ENCODE results near the gene ARHGAP45.
A peak's percentile ranks its signal among the peaks of the same experiment; 100 is the strongest.
"Not testable (repeated sequence)": the region's sequence is repeated elsewhere in the genome, so short reads cannot be mapped to it uniquely, and the experiment has no call there.

Gene ARHGAP45

DNA sequence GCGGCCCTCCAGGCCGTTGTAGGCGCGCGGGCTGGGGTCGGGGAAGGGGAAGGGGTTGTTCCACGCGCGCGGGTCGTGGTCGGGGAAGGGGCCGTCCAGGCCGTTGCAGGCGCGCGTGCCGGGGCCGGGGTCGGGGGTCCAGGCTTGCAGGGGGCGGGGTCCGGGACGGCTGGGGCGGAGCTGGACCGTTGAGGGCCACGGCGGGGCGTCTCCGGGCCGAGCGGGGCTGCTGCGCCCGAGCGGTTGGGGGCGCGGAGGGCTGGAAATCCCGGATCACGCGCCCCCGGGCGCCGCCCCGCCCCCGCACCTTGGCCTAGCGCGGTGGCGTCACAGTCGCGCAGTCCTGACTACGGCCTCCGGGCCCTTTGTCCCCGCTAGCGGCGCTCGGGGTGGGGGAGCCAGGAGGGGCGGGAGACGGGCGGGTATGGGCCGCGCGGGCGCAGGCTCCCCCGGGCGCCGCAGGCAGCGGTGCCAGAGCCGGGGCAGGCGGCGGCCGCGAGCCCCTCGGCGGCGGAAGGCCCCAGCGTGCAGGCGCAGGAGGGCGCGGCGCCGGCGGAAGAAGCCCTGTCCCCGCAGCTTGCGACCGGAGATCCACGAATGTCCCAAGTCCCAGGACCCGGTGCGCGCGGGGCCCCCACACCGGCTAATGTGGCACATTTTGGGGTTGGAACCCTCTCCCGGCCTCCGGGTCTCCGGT, 37.5 kb downstream of the ARHGAP45 start:
- peak; percentile 52 to 61 for DNase-seq (ENCODE audit: low read depth in 2 of 2)

DNA sequence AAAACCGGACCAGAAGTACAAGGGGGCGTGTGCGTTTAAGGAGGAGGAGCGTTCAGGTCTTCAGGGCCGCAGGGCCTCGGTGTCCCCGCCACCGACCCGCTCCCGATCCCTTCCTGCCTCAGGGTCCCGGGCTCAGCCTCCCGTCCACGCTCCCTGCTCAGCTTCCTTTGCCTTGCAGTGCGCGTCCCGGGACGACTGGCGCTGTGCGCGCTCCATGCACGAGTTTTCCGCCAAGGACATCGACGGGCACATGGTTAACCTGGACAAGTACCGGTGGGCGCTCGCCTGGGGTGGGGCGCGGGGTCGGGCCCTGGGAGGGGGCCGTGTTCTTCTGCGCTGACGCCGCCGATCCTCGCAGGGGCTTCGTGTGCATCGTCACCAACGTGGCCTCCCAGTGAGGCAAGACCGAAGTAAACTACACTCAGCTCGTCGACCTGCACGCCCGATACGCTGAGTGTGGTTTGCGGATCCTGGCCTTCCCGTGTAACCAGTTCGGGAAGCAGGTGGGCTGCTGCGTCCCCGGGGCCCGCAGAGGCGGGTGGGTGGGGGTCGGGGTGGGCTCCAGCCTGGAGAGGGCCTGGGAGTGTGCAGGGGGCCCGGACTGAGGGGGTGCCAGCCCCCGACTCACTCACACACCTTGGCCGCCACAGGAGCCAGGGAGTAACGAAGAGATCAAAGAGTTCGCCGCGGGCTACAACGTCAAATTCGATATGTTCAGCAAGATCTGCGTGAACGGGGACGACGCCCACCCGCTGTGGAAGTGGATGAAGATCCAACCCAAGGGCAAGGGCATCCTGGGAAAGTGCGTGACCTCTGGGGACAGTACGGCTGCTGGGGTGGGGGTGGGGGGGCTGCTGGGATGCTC, 38.3 kb downstream of the ARHGAP45 start:
- no peak for DNase-seq (ENCODE audit: low read depth in 2 of 2)

DNA sequence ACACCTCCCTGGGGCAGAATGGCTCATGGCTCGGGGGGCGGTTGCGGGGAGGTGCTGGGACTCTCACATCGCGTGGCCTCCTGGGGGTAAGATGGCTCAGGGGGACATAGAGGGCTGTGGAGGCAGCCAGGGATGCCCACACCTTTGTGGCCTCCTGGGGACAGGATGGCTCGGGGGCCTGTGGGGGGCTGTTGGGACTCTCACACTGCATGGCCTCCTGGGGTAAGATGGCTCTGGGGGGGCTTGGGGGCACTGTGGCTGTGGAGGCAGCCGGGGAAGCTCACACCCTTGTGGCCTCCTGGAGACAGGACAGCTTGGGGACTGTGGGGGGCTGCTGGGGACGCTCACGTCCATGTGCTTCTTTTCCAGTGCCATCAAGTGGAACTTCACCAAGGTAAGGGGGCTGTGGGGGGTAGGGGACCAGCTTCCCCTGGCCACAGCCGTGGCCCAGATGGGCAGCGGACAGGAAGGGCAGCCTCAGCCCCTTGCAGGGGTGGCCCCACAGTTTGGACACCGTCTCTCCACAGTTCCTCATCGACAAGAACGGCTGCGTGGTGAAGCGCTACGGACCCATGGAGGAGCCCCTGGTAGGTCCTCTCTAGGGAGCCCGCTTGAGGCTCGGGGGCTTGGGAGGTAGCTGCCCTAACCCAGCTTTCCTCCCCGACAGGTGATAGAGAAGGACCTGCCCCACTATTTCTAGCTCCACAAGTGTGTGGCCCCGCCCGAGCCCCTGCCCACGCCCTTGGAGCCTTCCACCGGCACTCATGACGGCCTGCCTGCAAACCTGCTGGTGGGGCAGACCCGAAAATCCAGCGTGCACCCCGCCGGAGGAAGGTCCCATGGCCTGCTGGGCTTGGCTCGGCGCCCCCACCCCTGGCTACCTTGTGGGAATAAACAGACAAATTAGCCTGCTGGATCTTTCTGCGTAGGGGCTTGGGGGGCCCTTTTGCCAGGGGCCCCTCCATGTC, 39.2 kb downstream of the ARHGAP45 start:
- DNase-seq (ENCODE audit: low read depth in 2 of 2), result no peak

DNA sequence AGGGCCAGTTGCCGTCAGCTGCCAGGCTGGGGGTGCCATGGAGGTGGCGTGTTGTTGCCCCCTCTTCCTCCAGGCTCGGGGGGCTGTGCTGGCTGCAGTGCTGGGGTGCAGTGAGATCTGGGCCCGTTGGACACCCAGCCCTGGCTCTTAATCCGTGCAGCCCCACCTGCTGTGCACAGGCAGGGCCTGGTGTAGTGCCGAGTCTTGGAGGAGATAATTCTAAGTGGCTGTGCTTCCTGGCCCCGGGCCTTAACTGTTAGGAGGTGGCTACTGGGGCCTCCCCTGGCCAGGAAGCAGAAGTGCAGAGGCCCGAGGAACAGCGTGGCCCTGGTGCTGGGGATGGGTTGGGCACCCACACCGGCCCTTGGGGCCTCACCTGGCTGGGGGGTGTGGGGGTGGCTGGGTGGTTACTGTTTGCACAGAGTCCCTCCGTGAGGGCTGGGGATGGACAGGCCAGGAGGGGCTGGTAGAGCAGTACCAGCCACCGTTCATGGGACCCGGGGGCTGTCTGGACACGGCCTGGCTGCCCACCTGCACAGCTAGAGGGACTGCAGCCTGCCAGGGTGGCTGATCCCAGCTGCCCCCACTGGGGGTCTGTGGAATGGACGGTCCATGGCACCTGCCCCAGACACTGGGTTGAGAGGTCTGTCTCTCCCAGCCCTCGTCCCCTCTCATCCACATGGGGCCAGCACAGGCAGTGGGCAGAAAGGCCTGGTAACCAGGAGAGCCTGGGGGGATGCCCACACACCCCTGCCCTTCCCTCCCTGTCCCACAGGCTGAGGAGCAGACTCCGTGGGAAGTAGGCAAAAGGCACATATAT, 40.1 kb downstream of the ARHGAP45 start:
- no peak for DNase-seq (ENCODE audit: low read depth in 2 of 2)

DNA sequence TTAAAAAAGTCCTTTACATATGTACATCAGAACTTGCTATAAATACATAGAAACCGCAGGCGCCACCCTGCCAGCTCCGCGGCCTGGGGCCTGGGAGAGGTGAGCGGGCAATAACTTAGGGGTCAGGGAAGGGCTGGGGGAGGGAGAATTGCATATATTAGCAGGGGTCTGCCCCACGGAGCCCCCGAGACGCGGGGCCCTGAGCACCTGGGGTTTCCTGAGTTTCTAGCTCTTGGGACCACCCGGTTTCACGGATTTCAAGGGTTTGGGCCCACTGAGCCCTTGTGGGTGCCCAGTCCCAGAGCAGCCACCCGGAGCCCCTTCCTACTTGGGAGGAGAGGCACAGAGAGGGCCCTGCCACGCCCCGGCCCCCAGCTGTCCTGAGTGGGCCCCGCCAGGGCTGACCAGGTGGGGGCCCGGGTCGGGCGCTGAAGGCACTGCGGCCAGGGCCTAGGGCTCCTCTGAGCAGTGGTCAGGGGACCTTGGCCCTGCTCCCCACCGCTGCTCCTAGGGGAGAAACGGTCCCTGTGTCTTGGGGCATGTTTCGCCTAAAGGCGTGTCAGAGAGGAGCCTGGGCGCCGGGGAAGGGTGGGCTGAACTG, 40.8 kb downstream of the ARHGAP45 start:
- DNase-seq (ENCODE audit: low read depth in 2 of 2), result no peak

DNA sequence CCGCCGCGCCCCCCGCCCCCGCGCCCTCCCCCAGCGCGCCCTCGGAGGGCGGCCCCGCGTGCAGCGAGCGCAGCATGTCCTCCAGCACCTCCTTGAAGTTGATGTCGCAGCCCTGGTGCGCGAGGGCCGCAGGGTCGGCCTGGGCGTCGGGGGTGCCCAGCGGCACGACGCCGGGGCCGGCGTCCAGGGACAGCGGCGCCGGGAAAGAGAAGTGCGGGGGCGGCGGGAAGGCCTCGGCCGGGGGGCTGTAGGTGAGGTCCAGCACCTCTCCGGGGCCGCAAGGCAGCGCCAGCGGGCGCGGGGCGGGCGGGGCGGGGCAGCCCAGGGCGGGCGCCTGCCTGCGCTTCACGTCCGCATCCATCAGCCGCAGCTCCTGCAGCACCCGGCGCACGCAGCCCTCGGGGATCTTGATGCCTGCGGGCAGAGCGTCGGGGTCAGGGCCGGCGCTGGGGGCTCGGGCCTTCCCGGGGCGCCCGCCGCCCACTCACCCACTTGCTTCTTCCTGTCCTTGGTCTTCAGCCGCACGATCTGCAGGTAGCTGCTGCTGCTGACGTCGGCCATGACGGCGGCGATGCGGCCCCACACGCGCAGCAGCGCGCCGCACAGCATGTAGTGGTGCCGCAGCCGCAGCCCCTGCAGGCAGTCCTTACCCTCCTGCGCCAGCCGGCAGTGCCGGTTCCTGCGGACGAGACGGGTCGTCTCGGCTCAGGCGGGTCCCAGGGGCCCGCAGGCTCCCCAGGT, 41.5 kb downstream of the ARHGAP45 start:
- no peak for DNase-seq (ENCODE audit: low read depth in 2 of 2)

DNA sequence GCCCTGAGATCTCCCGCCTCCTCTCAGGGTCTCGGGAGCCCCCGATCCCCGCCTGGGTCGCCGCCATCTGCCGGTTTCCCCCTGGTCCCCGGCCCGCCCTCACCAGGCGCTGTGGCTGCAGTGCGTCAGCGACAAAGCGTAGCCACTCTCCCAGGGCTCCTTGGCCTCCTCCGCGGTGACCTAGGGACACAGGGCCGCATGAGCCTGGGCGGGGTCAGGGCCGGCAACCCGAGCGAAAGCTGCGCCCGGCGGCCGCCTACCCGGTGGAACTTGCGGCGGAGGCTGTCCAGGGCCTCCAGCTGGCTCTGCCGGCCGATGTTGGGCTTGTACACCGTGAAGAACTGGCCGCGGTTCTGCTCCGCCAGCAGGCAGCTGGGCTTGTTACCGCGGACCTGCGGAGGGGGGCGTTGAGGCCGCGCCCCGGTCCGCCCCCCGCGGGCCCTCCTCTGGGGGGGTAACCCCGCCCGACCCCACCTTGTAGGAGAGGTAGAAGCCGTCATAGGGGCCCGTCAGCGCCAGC, 42.1 kb downstream of the ARHGAP45 start:
- no peak for DNase-seq (ENCODE audit: low read depth in 2 of 2)

DNA sequence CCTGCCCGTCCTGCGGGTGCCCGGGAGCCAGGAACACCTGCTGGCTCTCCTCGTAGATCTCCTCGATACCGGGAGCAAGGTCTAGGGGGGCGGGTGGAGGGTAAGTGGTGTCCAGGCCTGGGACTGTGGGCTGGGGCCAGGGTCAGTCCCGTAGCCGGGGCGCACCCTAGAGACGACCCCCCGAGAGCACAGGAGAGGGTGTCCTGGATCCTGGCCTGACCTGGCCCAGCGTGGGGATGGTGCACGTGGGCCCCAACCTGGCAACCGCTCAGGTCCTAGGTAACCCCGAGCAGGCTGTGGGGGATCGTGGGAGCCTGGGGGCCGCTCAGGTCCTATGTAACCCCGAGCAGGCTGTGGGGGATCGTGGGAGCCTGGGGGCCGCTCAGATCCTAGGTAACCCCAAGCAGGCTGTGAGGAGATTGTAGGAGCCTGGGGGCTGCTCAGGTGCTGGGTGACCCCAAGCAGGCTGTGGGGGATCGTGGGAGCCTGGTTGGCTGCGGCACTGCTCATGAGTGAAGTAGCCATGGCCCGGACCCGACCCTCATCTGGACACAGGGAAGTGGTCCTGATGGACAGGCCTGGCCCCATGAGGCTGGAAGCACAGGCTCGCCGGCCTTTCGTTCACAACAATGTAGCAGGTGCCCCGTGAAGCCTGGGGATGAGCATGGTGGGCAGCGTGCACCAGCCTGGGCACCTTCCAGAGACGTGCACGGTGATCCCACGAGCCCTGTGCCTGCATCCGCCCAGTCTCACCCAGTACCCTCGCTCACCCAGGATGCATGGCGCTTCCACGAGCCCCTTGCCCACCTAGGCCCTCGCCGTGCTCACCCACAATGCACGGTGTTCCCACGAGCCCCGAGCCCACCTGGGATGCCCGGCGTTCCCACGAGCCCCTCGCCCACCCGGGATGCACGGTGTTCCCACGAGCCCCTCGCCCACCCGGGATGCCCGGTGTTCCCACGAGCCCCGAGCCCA, 43.0 kb downstream of the ARHGAP45 start:
- no peak for DNase-seq (ENCODE audit: low read depth in 2 of 2)

DNA sequence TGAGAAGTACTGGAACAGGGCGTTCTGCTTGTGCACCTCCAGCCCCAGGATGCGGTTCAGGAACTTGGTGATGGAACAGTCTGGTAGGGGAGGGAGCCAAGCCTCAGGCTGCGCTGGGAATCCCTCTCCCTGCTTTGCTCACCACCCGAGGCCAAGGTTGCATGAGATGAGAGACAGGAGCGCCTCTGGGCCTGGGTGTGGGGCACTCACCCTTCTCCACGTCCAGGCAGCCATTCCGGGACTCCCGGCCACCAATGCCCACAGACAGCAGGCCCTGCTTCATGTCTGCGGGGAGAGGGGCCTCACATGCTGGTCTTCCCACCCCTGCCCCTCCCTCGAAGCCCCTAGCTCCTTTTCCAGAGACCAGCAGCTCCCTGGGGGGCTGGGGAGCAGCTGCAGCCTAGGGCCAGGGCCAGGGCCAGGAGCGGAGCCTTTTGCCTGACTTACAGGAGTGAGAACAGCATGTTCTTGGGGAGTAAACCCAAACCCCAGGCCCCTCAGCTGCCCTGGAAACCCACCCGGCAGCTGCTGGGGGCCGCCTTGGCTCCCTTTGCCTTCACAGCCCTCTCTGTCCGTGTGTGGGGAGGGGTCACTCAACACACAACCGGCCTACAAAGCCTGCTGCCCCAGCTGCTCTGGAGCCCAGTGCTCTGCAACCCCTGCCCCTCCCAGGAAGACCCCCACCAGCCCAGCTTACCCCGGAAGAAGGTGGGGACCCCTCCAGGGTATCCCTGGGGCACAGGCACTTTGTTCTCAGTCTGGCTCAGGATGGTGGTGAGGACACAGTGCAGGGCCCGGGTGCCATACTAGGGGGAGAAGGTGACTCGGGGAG, 44.1 kb downstream of the ARHGAP45 start:
- DNase-seq (ENCODE audit: low read depth in 2 of 2), result no peak

DNA sequence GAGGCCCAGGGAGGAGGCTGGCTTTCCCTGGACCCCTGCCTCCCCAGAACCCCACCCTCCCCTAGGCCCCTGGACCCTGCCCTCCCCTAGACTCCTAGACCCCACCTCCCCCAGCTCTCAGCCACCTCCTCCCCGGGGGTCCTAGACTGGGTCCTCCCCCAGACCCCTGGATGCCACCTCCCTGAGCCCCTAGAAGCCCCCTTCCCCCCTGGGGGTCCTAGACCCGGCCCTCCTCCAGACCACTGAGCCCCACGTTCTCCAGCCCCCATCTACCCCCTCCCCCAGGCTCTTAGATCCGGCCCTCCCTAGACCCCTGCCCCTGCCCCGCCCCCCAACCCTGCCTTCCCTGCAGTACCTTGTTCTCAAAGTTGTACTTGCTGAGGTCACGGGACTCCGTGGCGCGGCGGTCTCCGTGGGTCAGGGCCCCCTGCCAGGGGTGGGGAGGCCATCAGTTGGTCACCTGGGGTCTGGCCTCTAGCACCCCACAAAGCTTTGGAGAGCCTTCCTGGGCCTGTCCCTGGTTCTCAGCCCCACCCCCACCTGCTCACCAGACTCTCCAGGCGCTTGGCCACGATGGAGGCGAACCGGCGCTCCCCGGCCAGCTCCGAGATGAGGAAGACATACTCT, 44.8 kb downstream of the ARHGAP45 start:
- no peak for DNase-seq (ENCODE audit: low read depth in 2 of 2)

DNA sequence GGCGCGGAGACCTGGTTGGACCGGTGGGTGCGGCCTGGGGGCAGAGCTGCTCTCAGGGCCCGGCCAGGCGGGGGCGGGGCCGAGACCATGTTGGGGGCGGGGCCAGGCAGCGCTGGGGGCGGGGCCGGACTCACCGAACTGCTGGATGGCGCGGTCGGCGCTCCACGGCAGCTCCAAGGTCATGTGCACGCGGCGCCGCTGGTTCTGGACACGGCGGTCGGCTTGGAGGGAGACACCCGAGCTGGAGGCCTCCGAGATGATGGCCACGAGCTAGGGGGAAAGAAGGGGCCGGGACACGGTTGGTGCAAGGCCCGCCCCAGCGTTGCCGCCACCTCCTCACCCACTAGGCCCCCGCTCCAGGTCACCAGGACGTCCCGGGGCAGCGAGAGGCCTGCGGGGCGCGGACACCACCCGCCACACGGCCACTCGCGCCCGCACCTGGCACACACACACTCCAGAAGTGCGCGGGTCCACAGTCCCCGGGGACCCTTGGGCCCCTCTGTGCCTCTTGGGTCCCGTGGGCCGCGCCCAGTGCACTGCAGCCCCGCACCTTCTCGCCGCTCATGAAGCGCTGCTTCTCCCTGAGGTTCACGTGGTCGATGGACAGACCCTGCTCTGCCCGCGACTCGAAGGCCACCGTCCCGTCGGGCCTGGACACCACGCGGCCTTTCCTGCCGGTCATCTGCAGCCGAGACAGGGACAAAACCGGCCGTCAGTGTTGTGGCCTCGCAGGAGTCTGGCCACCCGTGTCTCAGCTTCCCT, 45.5 kb downstream of the ARHGAP45 start:
- DNase-seq (ENCODE audit: low read depth in 2 of 2), result no peak

DNA sequence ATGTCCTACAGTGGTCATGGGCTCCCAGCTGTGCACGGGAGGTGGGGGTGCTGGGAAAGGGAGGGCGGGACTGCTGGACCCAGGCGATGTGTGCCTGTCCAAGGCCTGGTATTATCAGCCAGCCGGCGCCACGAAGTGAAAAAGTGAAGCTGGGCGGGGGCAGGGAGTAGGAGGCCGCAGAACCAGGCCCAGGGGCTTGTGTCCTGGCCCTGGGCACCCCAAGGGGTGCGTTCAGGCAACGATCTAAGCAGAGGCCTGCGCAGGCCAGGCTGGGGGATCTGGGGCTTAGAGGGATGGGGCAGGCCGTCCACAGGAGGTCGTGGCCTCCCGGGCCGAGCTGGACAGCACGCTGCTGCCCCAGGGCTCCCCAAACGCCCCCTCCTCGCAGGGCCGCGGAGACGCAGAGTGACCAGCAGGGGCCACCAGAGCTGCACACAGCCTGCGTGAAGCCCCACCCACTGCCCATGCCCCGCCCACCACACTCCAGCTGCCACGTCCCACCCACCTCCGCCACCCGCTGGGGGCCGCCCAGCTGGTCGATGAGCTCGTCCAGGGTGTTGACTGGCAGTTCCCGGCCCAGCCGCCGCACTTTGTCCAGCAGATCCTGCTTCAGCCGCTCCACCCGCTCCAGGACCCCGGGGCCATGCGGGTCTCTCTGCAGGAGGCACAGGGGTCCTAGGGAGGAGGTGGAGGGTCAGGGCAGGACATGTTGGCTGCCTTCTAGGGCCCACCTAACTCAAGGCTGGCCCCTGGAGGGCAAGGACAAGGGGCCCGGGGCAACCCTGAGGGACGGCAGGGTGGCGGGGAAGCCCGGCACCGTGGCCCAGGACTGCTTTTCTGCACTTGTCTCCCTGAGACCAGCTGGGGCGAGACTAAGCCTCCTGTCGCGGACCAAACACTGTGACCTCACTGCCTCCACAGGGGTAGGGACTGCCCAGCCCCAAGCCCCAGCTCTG, 46.3 kb downstream of the ARHGAP45 start:
- peak; percentile 71 to 75 for DNase-seq (ENCODE audit: low read depth in 2 of 2)

DNA sequence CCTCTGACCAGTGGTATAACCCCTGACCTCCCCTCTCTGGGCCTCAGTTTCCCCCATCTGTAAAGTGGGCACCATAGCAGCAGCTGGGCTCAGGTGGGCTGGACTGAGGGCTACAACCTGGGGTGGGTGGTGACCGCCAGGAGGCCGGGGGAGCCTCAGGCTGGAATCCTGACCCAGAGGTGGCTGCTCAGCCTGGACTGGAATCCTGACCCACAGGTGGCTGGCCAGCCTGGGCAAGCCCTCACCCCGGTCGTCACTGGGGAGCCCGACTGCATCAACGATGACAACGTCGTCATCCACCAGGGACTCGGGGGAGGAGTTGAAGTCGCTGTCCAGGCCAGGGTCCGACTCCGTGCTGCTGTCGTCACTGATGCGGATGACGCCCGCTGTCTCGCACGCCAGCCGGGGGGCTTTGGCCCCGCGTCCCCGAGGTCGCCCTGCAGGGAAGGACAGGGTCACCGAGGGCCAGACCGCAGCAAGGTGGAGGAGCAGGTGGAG, 47.1 kb downstream of the ARHGAP45 start:
- DNase-seq (ENCODE audit: low read depth in 2 of 2), result no peak

DNA sequence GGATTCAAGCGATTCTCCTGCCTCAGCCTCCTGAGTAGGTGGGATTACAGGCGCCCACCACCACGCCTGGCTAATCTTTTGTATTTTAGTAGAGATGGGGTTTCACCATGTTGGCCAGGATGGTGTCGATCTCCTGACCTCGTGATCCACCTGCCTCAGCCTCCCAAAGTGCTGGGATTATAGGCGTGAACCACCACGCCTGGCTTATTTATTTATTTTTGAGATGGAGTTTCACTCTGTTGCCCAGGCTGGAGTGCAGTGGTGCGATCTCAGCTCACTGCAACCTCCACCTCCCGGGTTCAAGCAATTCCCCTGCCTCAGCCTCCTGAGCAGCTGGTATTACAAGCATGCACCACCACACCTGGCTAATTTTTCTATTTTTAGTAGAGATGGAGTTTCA, 47.8 kb downstream of the ARHGAP45 start:
- not testable (repeated sequence) for DNase-seq (ENCODE audit: low read depth in 2 of 2)
